ENCODE measurements around the gene DNAH2.

DNAH2 gene

GRCh38 chr17:7833011-7833794 lies 115.7 kb downstream of the DNAH2 start:
- no peak for DNase-seq
- Histone ChIP-seq H3K9me3 (no peaks in the 10 kb centered on the region), H3K4me3 (peak overlapping the region; percentile 82 to 90), H3K36me3 (no peaks in the 10 kb centered on the region), H3K4me1 (peaks cover 0 to 31% (median 26%) of the 10 kb centered on the region in 4 donors), H3K27me3 (peaks cover 0 to 34% of the 10 kb centered on the region in 2 donors), H3K27ac (peak overlapping the region; percentile 96)
- intact Hi-C loops (cut with DNase I; ENCODE audit: low total_unique reads): no loop called here
- no peak for TF ChIP-seq CTCF (IDR thresholded peaks at IDR 0.05)

DNA sequence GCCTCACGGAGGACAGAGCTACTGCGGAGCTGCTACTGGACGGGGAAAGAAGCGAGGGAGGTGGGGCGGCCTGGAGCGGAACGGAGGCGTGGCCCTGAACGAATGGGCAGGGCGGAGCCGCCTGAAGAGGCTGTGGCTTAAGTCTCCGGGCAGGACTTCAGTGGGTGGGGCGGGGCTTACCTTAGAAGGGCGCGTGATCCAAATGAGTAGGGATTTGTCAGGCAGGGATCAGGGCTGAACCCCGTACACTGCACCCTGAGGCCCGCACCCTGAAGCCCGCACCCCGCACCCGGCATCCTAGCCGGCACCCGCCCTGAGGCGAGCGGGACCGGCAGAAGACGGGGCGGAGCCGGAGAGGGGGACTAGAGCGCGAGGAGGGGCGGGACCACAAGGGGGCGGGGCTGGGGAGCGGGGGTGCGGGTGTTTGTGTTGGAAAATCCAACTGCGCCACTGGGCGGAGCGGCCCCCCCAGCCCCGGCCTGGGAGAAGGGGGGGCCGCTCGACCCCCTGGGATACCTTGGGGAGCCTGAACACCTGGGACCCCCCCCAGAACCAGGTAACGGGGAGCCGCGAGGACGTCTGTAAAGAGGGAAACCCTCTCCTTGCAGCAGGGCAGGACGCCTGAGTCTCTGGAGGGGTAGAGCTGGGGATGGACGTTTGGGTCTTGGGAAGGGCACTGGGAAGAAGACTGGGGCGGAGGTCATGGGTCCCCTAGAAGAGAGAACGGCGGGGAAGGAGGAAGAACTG lies 116.4 kb downstream of the DNAH2 start, which contains the start of gene KDM6B:
KDM6B (plus strand) TSS at position 423 of the 747 bp plus-strand sequence. CDS start 11,338 bp downstream, outside the sequence.
- Histone ChIP-seq H3K9me3 (no peaks in the 10 kb centered on the region), H3K4me1 (peaks cover 0 to 38% (median 31%) of the 10 kb centered on the region in 4 donors), H3K4me3 (peak within 1 kb of the TSS; percentile 82 to 90), H3K27ac (peak within 1 kb of the TSS; percentile 96), H3K36me3 (no peaks in the 10 kb centered on the region), H3K27me3 (peaks cover 0 to 27% of the 10 kb centered on the region in 2 donors)
- intact Hi-C loops (cut with DNase I; ENCODE audit: low total_unique reads): no loop called here
- peak; percentile 96 to 97 for DNase-seq
- TF ChIP-seq CTCF (IDR thresholded peaks at IDR 0.05): no peak

DNA sequence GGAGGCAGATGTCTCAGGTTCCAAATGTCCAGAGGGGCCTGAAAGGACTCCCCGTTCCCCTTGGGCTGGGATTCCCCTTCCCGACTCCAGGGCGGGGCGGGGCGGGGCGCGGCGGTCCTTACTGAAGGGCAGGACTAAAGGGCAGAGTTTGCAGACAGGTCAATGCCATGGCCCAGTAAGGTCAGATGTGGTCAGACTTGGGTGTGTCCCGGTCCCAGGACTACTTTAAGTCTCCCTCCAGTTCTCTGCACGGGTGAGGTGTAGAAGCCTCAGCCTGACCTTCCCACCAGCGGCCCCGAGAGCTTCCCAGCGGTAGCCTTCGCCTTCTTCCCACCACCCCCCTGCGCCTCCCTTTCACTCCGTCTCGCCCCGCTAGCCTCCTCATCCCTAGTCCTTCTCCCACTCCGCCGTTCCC lies 117.0 kb downstream of the DNAH2 start:
- intact Hi-C loops (cut with DNase I; ENCODE audit: low total_unique reads): no loop called here
- H3K4me3 ChIP-seq: peak overlapping the region; percentile 82 to 90
- DNase-seq: peak in 1 of 2 donors; percentile 89
- no peaks in the 10 kb centered on the region for H3K36me3 ChIP-seq
- H3K9me3 ChIP-seq: no peaks in the 10 kb centered on the region
- peaks cover 0 to 39% (median 32%) of the 10 kb centered on the region in 4 donors for H3K4me1 ChIP-seq
- H3K27ac ChIP-seq: peak overlapping the region; percentile 96
- peaks cover 0 to 21% of the 10 kb centered on the region in 2 donors for H3K27me3 ChIP-seq
- no peak for TF ChIP-seq CTCF (IDR thresholded peaks at IDR 0.05)

DNA sequence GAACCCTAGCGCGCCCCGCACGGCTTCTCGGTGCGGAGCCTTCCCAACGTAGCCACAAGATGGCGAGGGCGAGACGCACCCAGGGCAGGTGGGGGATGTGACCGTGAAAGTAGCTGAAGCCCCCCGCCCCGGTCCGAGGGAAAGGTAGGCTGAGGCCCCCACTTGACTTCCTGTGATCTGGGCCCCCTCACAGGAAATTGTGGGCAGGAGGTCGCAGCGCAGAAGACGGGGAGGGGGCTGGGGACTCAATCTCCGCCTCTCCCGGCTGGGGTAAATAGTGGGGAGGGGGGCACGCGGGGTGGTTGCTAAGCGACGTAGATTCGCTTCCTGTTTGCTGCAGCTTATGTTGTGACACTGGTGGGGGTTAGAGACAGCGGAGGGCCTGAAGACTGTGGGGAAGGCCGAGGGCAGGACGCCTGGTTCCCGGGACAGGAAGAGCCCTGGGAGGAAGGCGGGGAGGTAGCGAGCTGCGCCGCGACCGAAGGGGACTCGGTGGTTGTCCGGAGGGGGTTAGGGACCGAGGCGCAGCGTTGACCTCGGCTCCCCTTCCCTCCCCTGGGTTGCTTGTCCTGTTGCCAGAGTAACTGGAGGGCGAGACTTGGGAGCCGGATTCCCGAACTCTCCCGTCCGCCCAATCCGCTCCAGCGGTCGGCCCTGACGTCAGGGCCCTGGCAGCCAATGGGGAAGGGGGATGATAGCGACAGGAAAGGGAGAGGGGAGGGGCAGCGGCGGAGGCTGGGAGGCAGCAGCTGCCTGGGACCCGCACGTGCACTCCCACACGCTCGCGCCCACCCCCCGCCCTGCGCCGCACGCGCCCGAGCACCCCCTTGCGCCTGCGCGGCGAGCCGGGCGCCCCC lies 117.6 kb downstream of the DNAH2 start:
- intact Hi-C loops (cut with DNase I; ENCODE audit: low total_unique reads): no loop called here
- no peaks in the 10 kb centered on the region for H3K36me3 ChIP-seq
- peak; percentile 76 to 78 for TF ChIP-seq CTCF (IDR thresholded peaks at IDR 0.05)

More for the DNA sequence above, 117.6 kb downstream of the DNAH2 start:
- peaks cover 0 to 39% (median 32%) of the 10 kb centered on the region in 4 donors for H3K4me1 ChIP-seq
- peak overlapping the region; percentile 82 to 90 for H3K4me3 ChIP-seq
- no peaks in the 10 kb centered on the region for H3K9me3 ChIP-seq
- peak overlapping the region; percentile 96 for H3K27ac ChIP-seq
- H3K27me3 ChIP-seq: peaks cover 0 to 20% of the 10 kb centered on the region in 2 donors
- peak; percentile 98 to 99 for DNase-seq

Measured in tibial artery (tissue), 4 donors.